NK-92 (cell line): ENCODE measurements around the gene IFRD2.
"Not testable (repeated sequence)": the region's sequence is repeated elsewhere in the genome, so short reads cannot be mapped to it uniquely, and the experiment has no call there.

Experiments used
- DNase-seq: peaks from one replicate; lab custom pipeline; 2025; ENCODE audit not compliant: unreplicated experiment; lab: John Stamatoyannopoulos, UW

Gene IFRD2

GRCh38 chr3:50286322-50287227 is 5.7 kb downstream of the IFRD2 start:
- DNase-seq, result no peak

- not testable (repeated sequence) for DNase-seq
Observed at GRCh38 chr3:50284121-50284520, 8.1 kb downstream of the IFRD2 start.

GRCh38 chr3:50279255-50280016 is 12.8 kb downstream of the IFRD2 start:
- DNase-seq, result no peak

- DNase-seq, result no peak
Observed at GRCh38 chr3:50278880-50279224, 13.4 kb downstream of the IFRD2 start, which contains the start of gene LSMEM2. TSS of gene LSMEM2 (plus strand) at chr3:50279087. CDS start at chr3:50279114, 27 bp downstream.

- DNase-seq, result no peak
Observed at GRCh38 chr3:50278123-50278879, 13.9 kb downstream of the IFRD2 start.

- no peak for DNase-seq
Observed at GRCh38 chr3:50276762-50277101, 15.5 kb downstream of the IFRD2 start.

- no peak for DNase-seq
Observed at GRCh38 chr3:50275996-50276761, 16.1 kb downstream of the IFRD2 start.

- no peak for DNase-seq
Observed at GRCh38 chr3:50275141-50275995, 16.9 kb downstream of the IFRD2 start.

- no peak for DNase-seq
Observed at GRCh38 chr3:50274371-50275104, 17.7 kb downstream of the IFRD2 start.

GRCh38 chr3:50273689-50274065 is 18.6 kb downstream of the IFRD2 start:
- no peak for DNase-seq

- no peak for DNase-seq
Observed at GRCh38 chr3:50272911-50273688, 19.1 kb downstream of the IFRD2 start.

GRCh38 chr3:50272538-50272910 is 19.7 kb downstream of the IFRD2 start:
- not testable (repeated sequence) for DNase-seq

GRCh38 chr3:50271314-50271936 is 20.8 kb downstream of the IFRD2 start:
- DNase-seq, result no peak

GRCh38 chr3:50270422-50271224 is 21.6 kb downstream of the IFRD2 start:
- no peak for DNase-seq

GRCh38 chr3:50269977-50270413 is 22.2 kb downstream of the IFRD2 start:
- no peak for DNase-seq

- DNase-seq, result no peak
Observed at GRCh38 chr3:50269460-50269859, 22.8 kb downstream of the IFRD2 start.
